Endothelial cell of umbilical vein (primary cell): ENCODE measurements around the gene ZNF438. TPM values are rescaled to one million over a fixed set of nuclear protein-coding genes. Genes with fewer than 3 reads are reported as not detected.

Experiments used
- BruUV-seq: library from RNA; stranded (reverse); fragments of 400-500 nt; replicated peaks from 2 replicates; lab custom pipeline; 2021; lab: Mats Ljungman, UMichigan
- CTCF ChIA-PET: fragments of 300-600, 350-600 bp; sonication (Branson Sonifier 250); formaldehyde crosslinking; loops from one replicate; lab custom pipeline; 2021; ENCODE audit warnings: antibody characterized with exemption, inconsistent platforms; lab: Charles Lee
- POLR2A ChIA-PET: fragments of 300-600, 350-600 bp; sonication (Branson Sonifier 250); formaldehyde crosslinking; loops from one replicate; lab custom pipeline; 2021; ENCODE audit warnings: antibody characterized with exemption, inconsistent platforms; lab: Charles Lee
- DNase-seq: peaks from one replicate; pipeline ENCODE4 v3.0.0-alpha.2; 2011; ENCODE audit warnings: low read depth, low spot score
- FAIRE-seq: peaks from 2 replicates; lab custom pipeline; 2011; peaks lifted over from hg19 to GRCh38; lab: Jason Lieb, UNC
- H2AFZ ChIP-seq: 2 replicates; pipeline ENCODE4 v1.6.0; 2012; ENCODE audit warnings: low read depth, low read length, control low read depth, inconsistent platforms
- H3K27ac ChIP-seq: 2 replicates; pipeline ENCODE4 v1.5.1; 2011; ENCODE audit warnings: low read depth, mild to moderate bottlenecking, control low read depth, low read length, moderate library complexity; ENCODE audit not compliant: insufficient read depth
- H3K27me3 ChIP-seq, 2 experiments: 2 replicates each; pipeline versions ENCODE4 v1.6.0 to v1.6.1; 2011; ENCODE audit warnings: low read length in 2 of 2, mixed read lengths in 1 of 2; ENCODE audit not compliant: control insufficient read depth in 2 of 2, insufficient read depth in 2 of 2
- H3K36me3 ChIP-seq, 2 experiments: 2 replicates in 1 of 2; 3 replicates in 1 of 2; pipeline ENCODE4 v1.5.1; 2011; ENCODE audit warnings: low read length in 2 of 2, mild to moderate bottlenecking in 1 of 2, moderate library complexity in 1 of 2; ENCODE audit not compliant: control insufficient read depth in 2 of 2, insufficient read depth in 2 of 2; ENCODE audit errors: extremely low read depth in 1 of 2
- H3K4me1 ChIP-seq: 3 replicates; pipeline ENCODE4 v1.5.1; 2011; ENCODE audit warnings: mild to moderate bottlenecking, low read length; ENCODE audit not compliant: control insufficient read depth, insufficient read depth; ENCODE audit errors: extremely low read depth
- H3K4me2 ChIP-seq: 2 replicates; pipeline ENCODE4 v1.6.1; 2011; ENCODE audit warnings: low read length, control low read depth, mixed read lengths; ENCODE audit not compliant: insufficient read depth
- H3K4me3 ChIP-seq, 3 experiments: fragments of 200-600 bp in 1 of 3; sonication (generic), shearing (Covaris generic) in 1 of 3; replicated peaks in 1 of 3; 2 replicates each; pipeline ENCODE4 v1.5.1; 2011 to 2016; ENCODE audit warnings: control low read depth in 3 of 3, low read length in 3 of 3, mild to moderate bottlenecking in 2 of 3, inconsistent platforms in 1 of 3, low read depth in 1 of 3, moderate library complexity in 1 of 3; ENCODE audit not compliant: insufficient read depth in 1 of 3
- H3K79me2 ChIP-seq: 2 replicates; pipeline ENCODE4 v1.6.0; 2012; ENCODE audit warnings: low read length, inconsistent platforms; ENCODE audit not compliant: control insufficient read depth, insufficient read depth
- H3K9ac ChIP-seq: replicated peaks from 2 replicates; pipeline ENCODE3; 2011; ENCODE audit warnings: low read length, control low read depth; ENCODE audit not compliant: insufficient read depth; ENCODE audit errors: extremely low read depth
- H3K9me1 ChIP-seq: replicated peaks from 3 replicates; pipeline ENCODE4 v1.6.0; 2011; ENCODE audit warnings: mild to moderate bottlenecking, low read length; ENCODE audit not compliant: control insufficient read depth, insufficient read depth; ENCODE audit errors: extremely low read depth
- H3K9me3 ChIP-seq: replicated peaks from 2 replicates; pipeline ENCODE4 v1.5.1; 2012; ENCODE audit warnings: low read length, inconsistent platforms; ENCODE audit not compliant: control insufficient read depth, insufficient read depth
- H4K20me1 ChIP-seq: replicated peaks from 2 replicates; pipeline ENCODE3; 2011; ENCODE audit warnings: mild to moderate bottlenecking, low read length; ENCODE audit not compliant: control insufficient read depth, insufficient read depth; ENCODE audit errors: extremely low read depth
- CTCF ChIP-seq, 2 donors: IDR thresholded peaks; 1 replicate in 1 of 2; 2 replicates in 1 of 2; pipeline ENCODE4 v1.5.1; 2011; ENCODE audit warnings: low read length in 2 of 2, mild to moderate bottlenecking in 2 of 2, moderate library complexity in 2 of 2, control low read depth in 1 of 2, inconsistent platforms in 1 of 2, low read depth in 1 of 2; ENCODE audit not compliant: insufficient read depth in 1 of 2; ENCODE audit errors: extremely low read depth in 1 of 2
- EZH2 ChIP-seq: IDR thresholded peaks from 2 replicates; pipeline ENCODE4 v1.6.1; 2012; ENCODE audit warnings: borderline replicate concordance, low read depth, mild to moderate bottlenecking, moderate library complexity, low read length, inconsistent platforms; ENCODE audit not compliant: severe bottlenecking
- FOS ChIP-seq: IDR thresholded peaks from 2 replicates; pipeline ENCODE4 v1.6.1; 2011; ENCODE audit warnings: mild to moderate bottlenecking, low read length, moderate library complexity, borderline replicate concordance; ENCODE audit not compliant: insufficient read depth
- GATA2 ChIP-seq: IDR thresholded peaks from 2 replicates; pipeline ENCODE4 v1.7.0; 2011; ENCODE audit warnings: low read depth, mild to moderate bottlenecking, moderate library complexity, mixed read lengths, low read length; ENCODE audit not compliant: insufficient read length, insufficient read depth
- JUN ChIP-seq: IDR thresholded peaks from 2 replicates; pipeline ENCODE4 v1.6.1; 2011; ENCODE audit warnings: borderline replicate concordance, low read depth; ENCODE audit not compliant: insufficient read length, insufficient read depth
- MAX ChIP-seq: IDR thresholded peaks from 2 replicates; pipeline ENCODE4 v1.6.1; 2011; ENCODE audit not compliant: insufficient read depth, insufficient read length
- MYC ChIP-seq: IDR thresholded peaks from one replicate; pipeline ENCODE4 v1.6.1; 2011; ENCODE audit warnings: mild to moderate bottlenecking, low read depth, low read length
- POLR2A ChIP-seq: IDR thresholded peaks from 2 replicates; pipeline ENCODE4 v1.6.1; 2012; ENCODE audit warnings: low read depth, mild to moderate bottlenecking, control low read depth, low read length
- POLR2AphosphoS5 ChIP-seq: IDR thresholded peaks from 2 replicates; pipeline ENCODE4 v1.6.1; 2012; ENCODE audit warnings: low read depth, mild to moderate bottlenecking, control low read depth, low read length, moderate library complexity; ENCODE audit not compliant: insufficient read depth
- dilution Hi-C: fragments of 300-500 bp; cut with MboI; formaldehyde crosslinking; loops from one replicate; pipeline ENCODE4 v1.15.0; 2019; ENCODE audit warnings: low sequenced_read_pairs; ENCODE audit not compliant: extremely low pct_ligation_motif_present
- intact Hi-C: fragments of 100-400 bp; cut with micrococcal nuclease; formaldehyde crosslinking; loops from one replicate; pipeline ENCODE4 v1.10.0; 2022
- polyA plus RNA-seq, 4 experiments: library from polyadenylated mRNA; depleted of rRNA in 3 of 4; stranded (reverse) in 3 of 4; unstranded in 1 of 4; fragments of >200 nt; gene quantifications; 2 replicates each; pipeline versions ENCODE4 v1.2.1 to v1.2.3, GENCODE V29; 2011 to 2012; ENCODE audit warnings: missing spikeins in 1 of 4
- total RNA-seq: library from RNA; stranded (reverse); gene quantifications from 2 replicates; pipeline ENCODE4 v1.2.3, GENCODE V29; 2021

The ZNF438 gene
- total and polyA plus RNA-seq, 2 donors (not counting 3 experiments of a cell fraction or from before 2014, with no cell fraction given) = 7.2 to 15.1 TPM

GRCh38 chr10:30819341-30820181 is 212.1 kb downstream of the ZNF438 start:
- Histone ChIP-seq H3K9ac (peak overlapping the region; percentile 41), H3K79me2 (no peaks in the 10 kb centered on the region), H3K9me1 (no peaks in the 10 kb centered on the region), H3K9me3 (no peaks in the 10 kb centered on the region), H3K36me3 (no peaks in the 10 kb centered on the region), H4K20me1 (no peaks in the 10 kb centered on the region), H2AFZ (peak overlapping the region; percentile 8), H3K4me1 (peaks cover 54% of the 10 kb centered on the region), H3K27ac (peak overlapping the region; percentile 94), H3K27me3 (no peaks in the 10 kb centered on the region), H3K4me2 (peak overlapping the region; percentile 68), H3K4me3 (no peak overlapping the region)
- intact Hi-C loops (loop anchor here (1.0 to 10.0 kb wide), 5 partner anchors 7 to 495 kb away; partner anchors contain the start of gene ZEB1), dilution Hi-C loops (no loop called here)
- BruUV-seq = TSS peak; percentile 51
- DNase-seq (no peak), FAIRE-seq (no peak)
- ChIA-PET CTCF (interaction anchor here (0.9 to 1.4 kb wide), 5 partner anchors 10 to 180 kb away, joined by 3 to 4 read pairs (median 3); no protein-coding TSS in a partner anchor), POLR2A (no interaction called here)
- no peak for TF ChIP-seq POLR2AphosphoS5
- no peak for TF ChIP-seq FOS
- no peak for TF ChIP-seq EZH2
- TF ChIP-seq CTCF (IDR thresholded peaks at IDR 0.05; ENCODE audit: extremely low read depth in 1 of 2, insufficient read depth in 1 of 2, low read depth in 1 of 2, low read length in 2 of 2) = no peak
- no peak for TF ChIP-seq JUN
- TF ChIP-seq MYC = no peak
- TF ChIP-seq POLR2A = no peak
- no peak for TF ChIP-seq MAX
- TF ChIP-seq GATA2 = no peak
